ENCODE measurements around the gene CHRM3. TPM values are rescaled to one million over a fixed set of nuclear protein-coding genes. Genes with fewer than 3 reads are reported as not detected.
A peak's percentile ranks its signal among the peaks of the same experiment; 100 is the strongest.

The CHRM3 gene
- total and polyA plus RNA-seq, 2 experiments from 2014 or later = 0.93 to 1.6 TPM

DNA sequence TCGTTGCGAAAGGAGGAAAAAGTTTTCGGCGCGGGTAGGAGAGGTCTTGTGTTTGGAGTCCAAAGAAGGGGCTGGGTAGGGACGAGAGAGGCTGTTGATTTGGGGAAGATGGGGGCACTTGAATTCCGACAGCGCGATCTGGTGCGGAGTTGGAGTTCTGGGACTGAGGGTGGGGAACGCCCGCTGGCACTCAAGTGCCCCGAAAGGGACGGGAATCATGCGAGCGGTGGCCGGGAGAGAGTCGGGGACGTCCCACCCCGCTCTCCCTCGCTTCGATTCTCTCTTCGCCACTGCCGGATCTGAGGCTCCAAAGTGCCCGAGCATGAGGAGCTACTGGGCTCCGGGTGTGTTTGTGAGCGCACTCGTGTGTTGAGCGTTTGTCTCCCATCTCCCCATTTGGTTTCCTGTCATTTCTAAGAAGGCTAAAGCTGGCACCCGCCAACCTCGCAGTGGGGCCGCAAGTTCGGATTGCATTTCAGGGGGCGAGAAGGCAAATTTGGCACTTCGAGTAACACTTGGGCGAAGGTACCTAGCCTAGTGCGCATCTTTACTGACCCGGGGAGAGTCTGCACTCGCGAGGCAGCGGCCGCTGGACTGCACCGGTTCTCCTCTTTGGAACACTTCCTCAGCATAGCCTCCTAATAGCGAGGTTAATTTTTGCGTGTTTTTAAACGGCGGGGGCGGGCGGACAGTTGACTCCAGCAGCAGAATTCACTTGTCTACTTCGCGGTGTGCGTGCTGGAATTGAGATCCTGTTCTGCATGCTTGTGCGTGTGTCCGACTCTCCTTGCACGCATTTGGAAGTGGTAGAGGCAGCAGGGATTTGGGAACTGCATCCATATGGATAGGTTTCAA lies 1.2 kb downstream of the CHRM3 start:
- H3K4me1 ChIP-seq (ENCODE audit: low read depth) = no peaks in the 10 kb centered on the region
- H3K27me3 ChIP-seq = peaks cover 91% of the 10 kb centered on the region
- H3K36me3 ChIP-seq = no peaks in the 10 kb centered on the region
- no peaks in the 10 kb centered on the region for H3K9me3 ChIP-seq (ENCODE audit: low read depth)
- no peak for TF ChIP-seq CTCF (IDR thresholded peaks at IDR 0.05; ENCODE audit: low read depth, low read length)
- no peak overlapping the region for H3K27ac ChIP-seq
- peak in 1 of 2 donors; percentile 43 for DNase-seq (ENCODE audit: low read depth in 1 of 2, low spot score in 1 of 2)
- peak overlapping the region; percentile 27 for H3K4me3 ChIP-seq

GRCh38 chr1:239388159-239388485 lies 1.8 kb downstream of the CHRM3 start:
- peaks cover 85% of the 10 kb centered on the region for H3K27me3 ChIP-seq
- H3K9me3 ChIP-seq (ENCODE audit: low read depth) = no peaks in the 10 kb centered on the region
- H3K4me1 ChIP-seq (ENCODE audit: low read depth) = no peaks in the 10 kb centered on the region

DNA sequence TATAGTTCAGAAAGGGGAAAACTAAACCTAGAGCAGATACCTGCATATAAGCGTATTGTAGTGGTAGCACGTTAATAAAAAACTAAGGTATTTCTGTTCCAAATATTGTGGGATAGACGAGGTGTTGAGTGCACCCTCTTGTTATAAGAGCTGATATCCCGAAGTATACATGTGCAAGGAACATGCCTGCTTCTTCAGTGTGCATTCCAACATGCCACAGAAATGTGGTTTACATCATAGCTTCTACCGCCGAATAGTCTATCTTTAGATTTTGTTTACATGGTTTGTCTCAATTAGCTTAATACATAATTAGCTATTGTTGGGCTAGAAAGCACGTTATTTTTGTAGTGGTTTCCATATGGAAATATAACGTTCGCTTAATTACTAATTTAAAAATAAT lies 2.2 kb downstream of the CHRM3 start:
- H3K27me3 ChIP-seq = peaks cover 81% of the 10 kb centered on the region

More at GRCh38 chr1:239388159-239388485, 1.8 kb downstream of the CHRM3 start:
- Histone ChIP-seq H3K36me3 (no peaks in the 10 kb centered on the region), H3K4me3 (no peak overlapping the region), H3K27ac (no peak overlapping the region)
- TF ChIP-seq CTCF (IDR thresholded peaks at IDR 0.05; ENCODE audit: low read depth, low read length) = no peak
- DNase-seq (ENCODE audit: low read depth in 1 of 2, low spot score in 1 of 2) = no peak

DNA sequence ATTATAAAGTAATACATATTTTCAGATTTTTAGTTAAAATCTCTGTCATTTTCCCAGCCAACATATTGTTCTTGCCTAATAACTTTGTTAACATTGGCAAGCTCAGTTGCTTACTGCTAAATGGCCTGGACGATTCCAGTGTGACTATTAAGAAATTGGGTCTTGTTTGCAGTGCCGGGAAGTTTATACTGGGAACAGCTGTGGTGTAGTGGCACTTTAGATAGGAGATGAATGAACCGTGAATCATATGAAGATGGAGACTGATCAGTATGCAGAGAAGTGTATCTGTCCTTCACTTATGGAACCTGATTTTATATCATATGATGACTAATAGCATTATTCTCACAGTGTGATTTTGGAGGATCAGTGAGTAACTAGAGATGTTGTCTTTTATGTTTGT lies 3.3 kb downstream of the CHRM3 start:
- DNase-seq (ENCODE audit: low read depth in 1 of 2, low spot score in 1 of 2) = no peak

More for the DNA sequence above, 2.2 kb downstream of the CHRM3 start:
- Histone ChIP-seq H3K9me3 (ENCODE audit: low read depth) (no peaks in the 10 kb centered on the region), H3K4me3 (no peak overlapping the region), H3K4me1 (ENCODE audit: low read depth) (no peaks in the 10 kb centered on the region), H3K27ac (no peak overlapping the region), H3K36me3 (no peaks in the 10 kb centered on the region)
- no peak for TF ChIP-seq CTCF (IDR thresholded peaks at IDR 0.05; ENCODE audit: low read depth, low read length)
- no peak for DNase-seq (ENCODE audit: low read depth in 1 of 2, low spot score in 1 of 2)

GRCh38 chr1:239392271-239392670 lies 5.9 kb downstream of the CHRM3 start:
- Histone ChIP-seq H3K27ac (no peak overlapping the region), H3K4me3 (no peak overlapping the region), H3K9me3 (ENCODE audit: low read depth) (no peaks in the 10 kb centered on the region), H3K27me3 (peaks cover 62% of the 10 kb centered on the region), H3K36me3 (no peaks in the 10 kb centered on the region), H3K4me1 (ENCODE audit: low read depth) (no peaks in the 10 kb centered on the region)
- DNase-seq (ENCODE audit: low read depth in 1 of 2, low spot score in 1 of 2) = no peak
- TF ChIP-seq CTCF (IDR thresholded peaks at IDR 0.05; ENCODE audit: low read depth, low read length) = no peak

More for the DNA sequence above, 3.3 kb downstream of the CHRM3 start:
- TF ChIP-seq CTCF (IDR thresholded peaks at IDR 0.05; ENCODE audit: low read depth, low read length) = no peak
- H3K4me3 ChIP-seq = no peak overlapping the region
- no peak overlapping the region for H3K27ac ChIP-seq
- H3K9me3 ChIP-seq (ENCODE audit: low read depth) = no peaks in the 10 kb centered on the region
- no peaks in the 10 kb centered on the region for H3K36me3 ChIP-seq
- no peaks in the 10 kb centered on the region for H3K4me1 ChIP-seq (ENCODE audit: low read depth)
- H3K27me3 ChIP-seq = peaks cover 80% of the 10 kb centered on the region

Measured in cardiac muscle cell (in vitro differentiated cells and primary cell).